Esophagus squamous epithelium (tissue), 4 donors: ENCODE data around the gene CD160. TPM values are rescaled to one million over a fixed set of nuclear protein-coding genes. Genes with fewer than 3 reads are reported as not detected.

Source experiments
- total RNA-seq, 4 donors: library from RNA; depleted of rRNA; stranded (reverse); fragments of >200 nt; gene quantifications; one replicate each; pipeline ENCODE4 v1.1.0, GENCODE V29; 2016

Gene CD160
- total RNA-seq, 4 donors from 2014 or later = not detected

Other genes with a start within 250 kb of the CD160 start
- gene GPR89A, start 111.5 kb upstream of the CD160 start, total RNA-seq = 10 to 100 TPM in 3 of 4 donors, 1 to 10 TPM in 1; 6.9 to 34.8 (median 19.3) TPM
- under 1 TPM in 1 of 4 donors, not detected in 3; 0.19 TPM for gene PDZK1, start 12.1 kb upstream of the CD160 start, total RNA-seq
- gene RNF115, start 104.6 kb downstream of the CD160 start, total RNA-seq = 10 to 100 TPM in 1 of 4 donors, 1 to 10 TPM in 3; 4.3 to 17.5 (median 6.1) TPM
- gene POLR3C, start 104.7 kb downstream of the CD160 start, total RNA-seq = 10 to 100 TPM; 15.0 to 31.7 (median 21.0) TPM
- gene NUDT17, start 126.1 kb downstream of the CD160 start, total RNA-seq = 1 to 10 TPM; 1.1 to 3.8 (median 1.8) TPM
- gene PIAS3, start 139.6 kb downstream of the CD160 start, total RNA-seq = 10 to 100 TPM; 20.9 to 51.8 (median 38.2) TPM
- gene ANKRD35, start 166.4 kb downstream of the CD160 start, total RNA-seq = 10 to 100 TPM in 2 of 4 donors, 1 to 10 TPM in 2; 9.0 to 22.4 (median 10.9) TPM
- 1 to 10 TPM in 3 of 4 donors, under 1 TPM in 1; 0.83 to 7.2 (median 1.5) TPM for gene ITGA10, start 190.6 kb downstream of the CD160 start, total RNA-seq
- gene PEX11B, start 199.2 kb downstream of the CD160 start, total RNA-seq = 10 to 100 TPM; 19.3 to 30.8 (median 25.1) TPM
- gene RBM8A, start 208.0 kb downstream of the CD160 start, total RNA-seq = 100 to 1,000 TPM; 155 to 229 (median 200) TPM
- gene LIX1L, start 238.5 kb downstream of the CD160 start, total RNA-seq = 10 to 100 TPM in 1 of 4 donors, 1 to 10 TPM in 3; 1.9 to 12.2 (median 5.9) TPM
- under 1 TPM; 0.04 to 0.67 (median 0.30) TPM for gene ANKRD34A, start 245.1 kb downstream of the CD160 start, total RNA-seq
- 10 to 100 TPM in 2 of 4 donors, 1 to 10 TPM in 2; 2.9 to 15.9 (median 9.8) TPM for gene POLR3GL, start 245.2 kb downstream of the CD160 start, total RNA-seq